Measurements from ENCODE around the gene THBS2.
"Not testable (repeated sequence)": the region's sequence is repeated elsewhere in the genome, so short reads cannot be mapped to it uniquely, and the experiment has no call there.

The THBS2 gene

GRCh38 chr6:169253337-169254238, at the start of gene THBS2:
TSS of gene THBS2 (minus strand) at chr6:169253846. CDS start at chr6:169250784, 3,062 bp downstream.
- DNase-seq (ENCODE audit: low read depth in 2 of 2) = no peak

GRCh38 chr6:169302716-169303115, 49.1 kb upstream of the THBS2 start:
- no peak for DNase-seq (ENCODE audit: low read depth in 2 of 2)

GRCh38 chr6:169302255-169302654, 48.6 kb upstream of the THBS2 start:
- DNase-seq (ENCODE audit: low read depth in 2 of 2) = no peak

GRCh38 chr6:169300916-169301315, 47.3 kb upstream of the THBS2 start:
- no peak for DNase-seq (ENCODE audit: low read depth in 2 of 2)

GRCh38 chr6:169298626-169299025, 45.0 kb upstream of the THBS2 start:
- DNase-seq (ENCODE audit: low read depth in 2 of 2) = not testable (repeated sequence)

GRCh38 chr6:169296622-169297021, 43.0 kb upstream of the THBS2 start:
- DNase-seq (ENCODE audit: low read depth in 2 of 2) = no peak

GRCh38 chr6:169296170-169296569, 42.5 kb upstream of the THBS2 start:
- DNase-seq (ENCODE audit: low read depth in 2 of 2) = no peak

- no peak for DNase-seq (ENCODE audit: low read depth in 2 of 2)
Measured at GRCh38 chr6:169293196-169293595, 39.5 kb upstream of the THBS2 start.

- no peak for DNase-seq (ENCODE audit: low read depth in 2 of 2)
Measured at GRCh38 chr6:169292338-169293124, 38.9 kb upstream of the THBS2 start.

- no peak for DNase-seq (ENCODE audit: low read depth in 2 of 2)
Measured at GRCh38 chr6:169291646-169292337, 38.1 kb upstream of the THBS2 start.

GRCh38 chr6:169291148-169291547, 37.5 kb upstream of the THBS2 start:
- no peak for DNase-seq (ENCODE audit: low read depth in 2 of 2)

- DNase-seq (ENCODE audit: low read depth in 2 of 2) = no peak
Measured at GRCh38 chr6:169289619-169290339, 36.1 kb upstream of the THBS2 start.

- DNase-seq (ENCODE audit: low read depth in 2 of 2) = no peak
Measured at GRCh38 chr6:169289257-169289618, 35.6 kb upstream of the THBS2 start.

GRCh38 chr6:169288591-169288990, 34.9 kb upstream of the THBS2 start:
- DNase-seq (ENCODE audit: low read depth in 2 of 2) = no peak

- DNase-seq (ENCODE audit: low read depth in 2 of 2) = no peak
Measured at GRCh38 chr6:169287675-169288074, 34.0 kb upstream of the THBS2 start.

- no peak for DNase-seq (ENCODE audit: low read depth in 2 of 2)
Measured at GRCh38 chr6:169286961-169287360, 33.3 kb upstream of the THBS2 start.

- DNase-seq (ENCODE audit: low read depth in 2 of 2) = no peak
Measured at GRCh38 chr6:169285165-169285564, 31.5 kb upstream of the THBS2 start.

GRCh38 chr6:169283924-169284323, 30.3 kb upstream of the THBS2 start:
- DNase-seq (ENCODE audit: low read depth in 2 of 2) = no peak

GRCh38 chr6:169282043-169282442, 28.4 kb upstream of the THBS2 start:
- no peak for DNase-seq (ENCODE audit: low read depth in 2 of 2)

GRCh38 chr6:169277619-169278018, 24.0 kb upstream of the THBS2 start:
- DNase-seq (ENCODE audit: low read depth in 2 of 2) = no peak

- no peak for DNase-seq (ENCODE audit: low read depth in 2 of 2)
Measured at GRCh38 chr6:169274781-169275180, 21.1 kb upstream of the THBS2 start.

- DNase-seq (ENCODE audit: low read depth in 2 of 2) = no peak
Measured at GRCh38 chr6:169273511-169273910, 19.9 kb upstream of the THBS2 start.
